OCI-M2 (cell line): ENCODE data around the gene SLC18A2.

Experiments used
- DNase-seq: peaks from one replicate; lab custom pipeline; 2025; ENCODE audit not compliant: unreplicated experiment; lab: John Stamatoyannopoulos, UW

Gene SLC18A2

DNA sequence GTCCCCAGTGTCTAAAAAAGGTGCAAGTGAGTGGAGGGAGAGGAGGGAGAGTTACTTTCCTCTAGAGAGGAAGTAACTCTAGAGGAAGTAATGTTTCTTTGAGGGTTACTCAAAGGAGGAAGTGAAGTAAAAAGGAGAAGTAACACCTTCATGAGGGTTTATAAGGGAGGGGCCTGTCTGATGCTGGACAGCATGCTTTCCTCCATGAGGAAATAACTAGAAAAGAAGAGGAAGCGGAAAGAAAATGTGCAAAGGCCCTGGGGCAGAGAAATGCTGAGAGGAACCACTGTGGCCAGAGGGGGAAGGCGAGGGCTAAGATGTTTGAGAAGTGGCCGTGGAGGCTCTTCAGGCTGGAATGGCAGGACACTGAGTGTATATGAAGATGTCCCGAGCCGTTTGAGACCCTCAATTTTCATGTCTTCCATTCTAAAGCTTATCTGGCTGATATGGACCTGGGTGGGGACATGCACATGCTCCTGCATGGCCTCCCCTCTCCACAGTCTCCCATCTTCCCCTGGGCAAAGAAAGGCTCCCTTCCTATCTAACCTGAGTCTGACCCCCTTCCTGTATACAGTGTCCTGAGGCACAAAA is 3.4 kb upstream of the SLC18A2 start:
- DNase-seq, result no peak

DNA sequence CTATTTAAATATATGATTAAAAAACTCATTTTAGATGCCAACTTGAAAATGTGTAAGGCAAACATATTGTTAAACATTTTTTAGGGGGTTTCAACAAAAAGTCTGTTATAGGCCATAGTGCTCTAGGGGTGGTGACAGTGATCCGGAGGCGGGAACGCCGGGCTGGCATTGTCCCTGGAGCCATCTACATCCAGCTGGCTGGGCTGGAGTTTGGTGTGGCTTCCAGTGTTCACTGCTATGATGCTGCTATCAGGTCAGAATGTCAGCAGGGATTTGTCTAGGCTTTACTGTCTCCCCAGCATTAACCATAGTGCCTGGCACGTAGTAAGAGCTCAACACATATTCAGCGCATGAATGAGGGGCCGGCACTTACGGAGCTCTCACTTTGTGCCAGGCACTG is 1.9 kb upstream of the SLC18A2 start:
- no peak for DNase-seq

DNA sequence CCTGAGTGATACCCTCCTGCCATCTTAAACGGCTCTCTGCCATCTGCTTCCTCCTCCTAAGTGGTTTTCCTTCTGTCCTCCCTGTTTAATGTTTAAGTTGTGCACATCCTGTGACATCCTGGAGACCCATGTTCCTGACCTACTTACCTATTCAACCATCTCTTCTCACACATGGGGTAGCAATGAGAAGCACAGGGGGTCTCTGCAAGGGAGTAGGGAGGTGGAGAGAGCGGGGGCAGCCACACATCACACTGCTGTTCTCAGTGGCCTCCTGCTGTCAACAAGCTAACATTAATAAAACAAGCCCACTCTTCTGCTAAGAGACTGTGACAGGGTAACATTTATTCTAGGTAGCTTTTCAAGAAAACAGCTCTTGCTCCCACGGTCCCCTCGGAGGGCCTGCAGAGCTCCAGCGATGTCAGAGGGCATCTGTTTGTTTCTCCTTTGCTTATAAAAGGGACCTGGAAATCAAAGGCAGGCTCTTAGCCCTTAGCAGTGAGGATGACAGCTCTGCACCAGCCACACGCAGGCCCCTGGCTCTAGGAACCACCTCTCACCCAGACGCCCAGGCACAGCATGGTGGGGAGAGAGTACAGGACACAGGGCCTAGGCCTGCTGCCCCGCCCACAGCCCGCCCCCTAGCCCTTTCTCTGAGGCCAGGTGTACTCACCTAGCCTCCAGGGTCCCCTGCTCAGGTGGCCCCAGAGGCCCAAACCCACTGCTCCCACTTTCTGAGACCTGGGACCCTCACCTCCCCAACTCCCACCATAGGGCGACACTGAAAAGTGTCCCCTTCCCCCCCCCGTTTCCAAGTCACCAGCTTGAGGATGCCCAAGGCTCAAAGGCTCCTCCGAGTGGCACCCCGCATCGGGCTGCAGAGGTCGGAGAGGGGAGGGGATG is 943 bp upstream of the SLC18A2 start:
- DNase-seq, result no peak

DNA sequence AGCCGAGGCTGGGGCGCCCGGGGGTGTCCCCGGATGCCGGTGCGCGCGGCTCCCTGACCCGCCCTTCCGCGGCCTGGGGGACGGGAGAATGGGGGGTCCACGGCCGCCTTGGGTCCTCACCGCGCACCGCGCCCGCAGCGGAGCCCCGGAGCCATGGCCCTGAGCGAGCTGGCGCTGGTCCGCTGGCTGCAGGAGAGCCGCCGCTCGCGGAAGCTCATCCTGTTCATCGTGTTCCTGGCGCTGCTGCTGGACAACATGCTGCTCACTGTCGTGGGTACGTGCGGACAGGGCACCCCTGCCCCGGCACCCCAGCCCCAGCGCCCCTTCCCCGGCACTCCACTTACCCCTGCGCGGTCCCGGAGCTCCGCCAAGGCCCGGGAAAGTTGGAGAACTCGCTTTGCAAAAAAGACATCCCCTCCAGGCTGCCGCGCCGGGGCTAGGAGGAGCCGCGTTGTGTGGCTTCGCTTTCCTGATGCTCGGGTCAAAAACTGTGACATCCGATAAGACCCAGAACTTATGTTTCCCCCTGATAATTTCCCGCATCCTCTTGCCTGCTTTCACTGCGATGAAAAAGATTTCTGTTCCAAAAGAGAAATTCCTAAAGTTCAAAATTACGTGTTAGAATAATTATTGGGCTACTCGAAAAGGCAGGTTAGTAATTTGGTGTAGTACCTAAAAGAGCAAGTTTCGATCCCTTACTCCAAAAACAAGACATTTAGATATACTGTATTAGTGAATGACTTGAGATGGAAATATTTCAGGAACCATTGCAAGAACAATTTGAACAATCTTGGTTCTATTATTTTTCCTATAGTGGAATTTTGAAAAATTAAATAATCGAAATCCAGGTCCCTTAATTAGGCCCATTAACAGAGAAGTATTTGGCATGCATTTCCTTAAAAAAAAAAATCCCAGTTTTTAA is 888 bp downstream of the SLC18A2 start:
- DNase-seq, result no peak

DNA sequence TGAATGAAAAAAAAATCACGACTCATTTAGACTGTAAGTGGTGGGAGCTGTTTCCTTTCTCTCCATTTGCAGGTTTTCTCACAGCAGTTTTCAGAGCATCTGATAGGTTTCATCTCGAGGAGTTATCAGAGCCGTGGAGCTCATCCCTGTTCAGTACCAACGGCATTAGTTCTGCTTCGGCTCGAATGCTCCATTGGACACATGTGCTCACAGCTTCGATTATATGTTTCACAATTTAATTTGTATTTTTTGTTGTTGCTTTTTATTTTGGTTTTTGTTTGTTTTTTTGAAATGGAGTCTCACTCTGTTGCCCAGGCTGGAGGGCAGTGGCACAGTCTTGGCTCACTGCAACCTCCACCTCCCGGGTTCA is 1.5 kb downstream of the SLC18A2 start:
- DNase-seq, result no peak

DNA sequence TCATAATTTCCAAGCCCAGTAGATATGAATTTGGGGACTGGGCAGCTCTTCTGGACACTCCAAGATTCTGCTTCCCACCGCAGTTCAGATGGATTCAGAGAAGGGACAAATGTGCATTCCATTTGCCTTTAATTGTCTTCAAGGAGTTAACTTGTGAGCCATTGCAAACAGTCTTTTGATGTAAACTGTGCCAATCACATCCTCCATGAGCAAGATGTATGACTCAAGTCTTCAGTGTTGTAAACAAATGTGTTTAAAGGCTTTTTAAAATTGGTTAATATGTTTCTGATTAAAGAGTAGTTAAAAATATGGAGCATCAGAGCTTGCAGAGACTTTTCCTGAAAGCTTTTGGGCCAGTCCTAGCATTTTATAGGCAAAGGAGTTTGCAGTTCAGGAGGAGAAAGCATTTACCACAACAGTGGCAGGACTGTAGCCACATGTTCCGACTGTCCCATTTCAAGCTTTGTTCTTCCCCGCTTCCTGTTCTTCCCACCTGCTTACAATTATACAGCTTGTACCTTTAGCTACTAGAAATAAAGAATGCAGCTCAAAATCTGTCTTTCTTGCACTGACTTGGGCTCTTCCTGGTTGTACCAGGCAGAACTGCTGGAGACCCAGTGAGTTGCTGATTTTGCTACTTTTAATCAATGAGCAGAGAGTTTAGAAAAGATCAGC is 6.2 kb downstream of the SLC18A2 start:
- DNase-seq, result no peak

DNA sequence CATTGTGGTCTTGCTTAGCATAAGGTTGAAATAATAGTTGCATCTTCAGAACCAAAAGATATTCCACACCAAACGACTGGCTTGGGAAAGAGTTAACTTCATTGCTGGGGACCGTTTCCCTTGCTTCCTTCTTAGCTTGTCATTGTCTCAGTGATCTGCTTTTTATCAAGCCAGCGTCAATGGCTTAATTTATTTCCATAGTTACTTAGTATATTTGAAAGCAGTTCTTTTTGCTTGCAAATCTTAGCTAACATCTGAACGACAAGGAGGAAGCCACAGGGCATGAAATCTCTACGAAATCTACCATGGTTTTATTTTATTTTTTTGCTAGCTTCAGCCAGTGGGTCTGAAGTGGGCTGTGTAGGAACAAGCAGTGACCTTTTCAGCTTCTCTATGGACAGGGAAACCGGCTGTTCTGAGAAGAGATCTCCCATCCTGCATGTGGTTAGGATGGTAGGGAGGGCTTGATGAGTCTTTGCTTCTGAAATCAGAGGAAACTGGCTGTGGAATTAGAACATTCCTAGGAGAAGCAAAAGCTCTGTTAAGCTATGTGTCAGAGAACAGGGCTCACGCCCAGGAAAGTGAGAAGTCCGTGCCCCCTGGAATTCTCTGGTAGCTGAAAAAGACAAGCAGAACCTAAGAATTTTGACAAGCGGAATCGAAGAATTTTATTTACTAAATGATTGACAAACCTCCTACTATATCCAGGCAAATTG is 8.0 kb downstream of the SLC18A2 start:
- DNase-seq, result no peak

DNA sequence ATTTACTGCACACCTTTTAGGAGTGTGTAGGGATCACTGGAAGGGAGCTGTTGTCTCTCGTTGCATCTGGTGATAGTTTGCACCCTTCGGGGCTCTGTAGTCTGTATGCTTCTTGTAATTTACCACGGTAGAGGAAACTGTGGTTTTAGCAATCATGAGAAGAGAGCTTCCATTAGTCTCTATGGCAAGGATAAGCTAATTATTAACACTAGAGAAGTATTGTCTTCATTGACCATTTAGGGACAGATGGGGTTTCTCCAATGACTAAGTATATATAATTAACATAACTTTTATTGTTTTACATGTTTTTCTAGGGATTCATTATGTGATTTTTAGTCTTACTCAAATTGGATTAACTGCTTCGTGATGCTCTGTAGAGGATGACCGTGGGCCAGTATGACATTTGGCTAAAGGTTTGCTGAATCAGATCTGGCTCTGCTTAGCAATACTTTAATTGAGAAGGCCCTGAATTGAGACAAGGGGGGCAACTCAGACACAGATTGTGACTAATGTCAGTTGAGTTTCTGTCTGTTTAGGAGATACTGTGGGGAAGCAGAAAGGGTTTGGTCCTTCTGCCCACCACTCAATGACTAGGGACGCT is 8.7 kb downstream of the SLC18A2 start:
- no peak for DNase-seq

DNA sequence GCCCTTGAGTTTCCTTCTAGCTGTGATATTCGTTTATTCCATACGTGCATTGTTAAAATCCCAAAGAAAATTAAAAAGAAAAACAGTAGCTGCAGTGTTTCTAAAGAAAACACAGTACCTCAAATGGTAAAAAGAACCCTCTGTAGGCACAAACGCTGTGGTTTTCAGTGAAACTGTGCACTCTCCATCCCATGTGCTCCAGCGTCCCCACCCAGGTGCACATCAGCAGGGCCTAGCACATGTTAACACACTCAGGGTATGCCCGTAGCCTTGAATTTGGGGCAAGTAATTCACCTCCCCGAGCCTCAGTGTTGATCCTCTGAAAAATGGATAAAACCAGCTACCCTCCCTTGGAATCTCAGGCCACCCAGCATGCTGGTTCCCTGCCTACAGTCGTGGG is 9.5 kb downstream of the SLC18A2 start:
- no peak for DNase-seq

DNA sequence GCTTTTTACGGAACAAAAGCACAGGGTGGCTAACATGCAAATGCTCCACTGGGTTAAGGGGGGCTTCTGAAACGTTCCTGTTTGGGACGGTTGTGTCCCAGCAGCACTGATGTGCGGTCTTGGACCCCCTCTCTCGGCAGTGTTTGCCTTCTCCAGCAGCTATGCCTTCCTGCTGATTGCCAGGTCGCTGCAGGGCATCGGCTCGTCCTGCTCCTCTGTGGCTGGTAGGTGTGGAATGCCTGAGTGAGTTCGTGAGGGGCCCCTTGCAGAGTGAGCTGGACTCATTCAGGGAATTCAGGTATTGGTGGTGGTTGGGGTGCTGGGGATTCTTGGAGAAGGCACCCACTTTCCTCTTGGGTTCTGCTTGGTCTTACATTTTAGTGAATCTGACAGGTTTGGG is 13.0 kb downstream of the SLC18A2 start:
- no peak for DNase-seq

DNA sequence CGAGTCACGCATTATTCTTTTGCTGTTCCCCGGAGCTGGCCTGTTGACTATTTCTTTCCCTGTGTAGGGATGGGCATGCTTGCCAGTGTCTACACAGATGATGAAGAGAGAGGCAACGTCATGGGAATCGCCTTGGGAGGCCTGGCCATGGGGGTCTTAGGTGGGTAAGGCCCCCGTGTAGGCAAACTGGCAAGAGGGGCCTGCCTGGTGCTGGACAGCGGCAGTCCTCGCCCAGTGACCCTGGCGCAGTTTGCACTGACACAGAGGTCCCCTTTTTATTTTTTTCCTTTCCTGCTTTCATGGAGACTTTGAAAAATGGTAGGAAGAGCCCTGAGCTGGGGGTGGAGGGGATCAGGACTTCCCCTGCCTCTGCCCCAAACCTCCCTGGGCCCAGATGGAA is 13.4 kb downstream of the SLC18A2 start:
- DNase-seq, result no peak

DNA sequence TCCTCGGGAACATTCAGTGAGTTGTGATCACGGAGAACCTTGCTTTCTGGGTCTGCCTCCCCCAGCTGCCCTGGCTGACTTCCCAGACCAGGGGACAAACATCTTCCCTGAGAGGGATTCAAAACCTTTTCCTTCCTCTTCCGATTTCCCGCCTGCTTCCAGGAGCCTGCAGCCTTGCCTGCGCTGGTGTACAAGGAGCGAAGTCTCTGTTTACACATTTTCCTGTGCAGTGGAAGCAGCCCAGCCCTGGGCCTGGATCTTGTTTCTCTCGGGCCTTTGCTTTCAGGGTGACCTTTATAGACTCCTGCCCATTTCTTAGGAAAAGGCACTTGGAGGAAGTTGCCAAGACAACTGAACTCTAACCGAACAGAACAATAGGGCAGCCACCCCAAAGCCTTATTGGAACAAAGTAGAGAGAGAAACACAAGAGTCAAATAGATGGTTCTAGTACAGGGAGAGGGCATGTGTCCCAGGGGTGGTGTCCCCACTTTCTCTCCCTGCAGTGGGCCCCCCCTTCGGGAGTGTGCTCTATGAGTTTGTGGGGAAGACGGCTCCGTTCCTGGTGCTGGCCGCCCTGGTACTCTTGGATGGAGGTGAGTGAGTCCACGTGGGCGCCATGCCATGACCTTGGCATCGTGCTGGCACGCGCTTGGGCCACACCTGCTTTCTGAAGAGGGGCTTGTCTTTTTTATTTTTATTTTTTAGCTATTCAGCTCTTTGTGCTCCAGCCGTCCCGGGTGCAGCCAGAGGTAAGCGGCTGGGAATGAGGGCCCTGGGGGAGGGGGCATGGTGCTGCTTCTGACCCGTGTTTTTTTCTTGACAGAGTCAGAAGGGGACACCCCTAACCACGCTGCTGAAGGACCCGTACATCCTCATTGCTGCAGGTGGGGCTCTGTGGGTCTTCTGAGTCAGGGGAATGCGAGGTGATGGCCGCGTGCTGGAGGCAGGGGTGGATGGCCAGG is 14.1 kb downstream of the SLC18A2 start:
- no peak for DNase-seq

DNA sequence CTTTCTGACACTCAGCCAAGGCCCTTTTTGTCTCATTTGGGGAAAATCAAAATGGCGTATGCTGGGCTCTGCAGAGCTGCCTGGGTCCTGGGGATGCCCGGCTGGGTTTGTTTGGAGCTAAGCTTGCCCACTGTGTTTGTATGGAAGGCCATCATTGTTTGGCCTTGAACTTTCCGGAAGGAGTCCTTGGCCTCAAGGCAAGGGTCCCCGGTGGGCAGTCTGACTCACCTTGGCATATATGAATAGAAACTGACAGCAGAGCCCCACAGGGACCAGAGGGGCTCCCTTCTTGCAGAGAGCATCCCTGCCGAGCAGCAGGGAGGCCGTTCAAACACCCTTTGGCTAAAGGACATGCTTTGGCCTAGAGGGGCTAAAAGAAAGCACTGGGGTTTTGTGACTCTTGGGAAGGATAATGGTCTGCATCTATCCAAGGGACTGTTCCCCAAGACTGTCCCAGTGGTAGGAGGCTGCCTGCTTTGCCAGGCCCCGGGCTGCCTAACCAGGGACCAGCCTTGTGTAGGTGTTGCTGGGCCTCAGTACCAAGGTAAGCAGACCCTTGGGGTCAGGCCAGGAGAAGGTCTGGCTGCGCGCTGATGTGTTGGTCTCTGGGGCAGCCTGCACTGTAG is 15.0 kb downstream of the SLC18A2 start:
- DNase-seq, result no peak

DNA sequence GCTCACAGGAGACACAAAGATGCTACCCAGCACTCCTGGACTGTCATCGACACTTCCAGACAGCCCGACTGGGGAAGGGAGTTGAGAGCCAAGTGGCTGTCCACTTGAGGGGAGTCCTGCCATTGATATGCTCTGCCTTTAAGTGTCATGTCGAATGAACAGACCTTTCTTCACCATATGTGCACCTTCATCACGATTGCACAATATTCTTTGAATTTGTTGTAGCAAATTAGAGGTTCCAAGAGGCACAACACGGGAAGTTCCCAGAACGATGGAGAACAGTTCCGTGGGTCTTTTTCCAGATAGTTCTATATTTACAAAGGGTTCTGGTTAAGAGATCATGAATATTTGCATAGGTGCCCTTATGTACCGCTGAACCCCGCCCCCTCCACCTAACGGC is 16.0 kb downstream of the SLC18A2 start:
- DNase-seq, result no peak

DNA sequence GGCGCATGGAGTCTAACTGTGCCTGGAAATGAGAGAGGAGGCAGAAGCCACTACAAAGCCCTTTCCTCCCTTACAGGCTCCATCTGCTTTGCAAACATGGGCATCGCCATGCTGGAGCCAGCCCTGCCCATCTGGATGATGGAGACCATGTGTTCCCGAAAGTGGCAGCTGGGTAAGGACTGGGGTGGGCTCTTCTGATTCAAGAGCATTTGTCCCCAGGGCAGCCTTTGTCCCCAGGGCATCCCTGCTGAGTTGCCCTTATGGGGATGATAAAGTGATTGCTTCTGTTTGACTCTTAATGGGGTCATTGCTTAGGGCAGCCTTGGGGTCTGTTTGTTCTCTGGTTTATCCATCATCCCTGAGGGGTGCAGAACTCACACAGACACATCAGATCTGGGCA is 16.8 kb downstream of the SLC18A2 start:
- no peak for DNase-seq

DNA sequence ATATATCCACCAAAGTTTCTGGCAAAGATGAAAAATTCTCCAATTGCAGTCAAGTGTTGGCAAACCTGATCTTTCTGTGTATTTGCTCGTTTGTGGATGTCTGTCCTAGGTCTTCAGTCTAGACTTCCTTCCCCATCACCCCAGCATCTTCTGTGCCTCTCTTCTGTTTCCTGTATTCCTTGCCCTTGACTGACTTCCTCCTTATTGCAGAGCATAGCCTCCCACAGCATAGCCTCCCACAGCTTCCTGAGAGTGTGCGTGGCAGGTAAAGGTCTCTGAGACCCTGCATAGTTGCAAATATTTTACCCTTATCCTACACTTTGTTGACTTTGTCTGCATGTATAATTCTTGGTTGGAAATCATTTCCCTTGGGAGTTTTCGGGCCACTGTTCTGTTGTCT is 18.4 kb downstream of the SLC18A2 start:
- no peak for DNase-seq

DNA sequence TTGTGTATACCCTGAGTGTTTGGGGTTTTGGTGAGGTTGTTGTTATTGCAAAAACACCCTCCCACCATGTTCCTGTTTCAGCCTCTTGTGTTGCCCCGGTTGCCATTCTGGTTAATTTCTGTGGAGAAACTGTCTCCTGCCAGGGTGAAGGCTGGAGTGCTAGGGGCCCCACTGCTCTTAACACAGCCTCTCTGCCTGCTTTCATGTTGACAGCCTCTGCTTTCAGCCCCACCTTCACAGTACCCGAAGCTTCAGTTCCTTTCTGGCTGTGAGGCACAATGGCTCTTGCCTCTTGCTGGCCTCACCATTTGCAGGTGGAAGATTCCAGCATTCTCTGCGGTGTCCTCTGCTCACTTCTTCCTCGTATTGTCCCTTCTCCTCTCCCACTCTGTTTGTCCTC is 19.2 kb downstream of the SLC18A2 start:
- no peak for DNase-seq

DNA sequence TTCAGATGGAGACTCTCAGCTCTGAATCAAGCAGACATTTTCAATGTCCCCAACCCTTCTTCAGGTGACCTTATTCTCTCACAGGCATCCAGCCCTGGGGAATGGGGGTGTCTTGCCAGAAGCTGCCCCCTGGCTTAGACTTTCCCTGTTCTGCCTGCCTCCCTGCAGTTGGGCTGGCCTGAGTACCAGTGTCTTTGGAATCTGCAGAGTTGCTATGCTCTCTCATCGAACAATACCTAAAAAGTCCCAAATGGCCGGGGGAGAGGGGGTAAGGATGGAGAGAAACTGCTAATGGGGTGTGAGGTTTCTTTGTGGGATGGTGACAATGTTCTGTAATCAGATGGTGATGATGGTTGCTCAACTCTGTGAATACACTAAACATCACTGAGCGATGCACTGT is 20.6 kb downstream of the SLC18A2 start:
- no peak for DNase-seq
